ENCODE data around the gene HSPA8. TPM values are rescaled to one million over a fixed set of nuclear protein-coding genes. Genes with fewer than 3 reads are reported as not detected.

Gene HSPA8
- total and polyA plus RNA-seq, 10 of the 15 experiments (the other 5 are each of a cell fraction or from before 2014, with no cell fraction given) = 1,190 to 3,205 (median 2,045) TPM

- TF ChIP-seq HDGF (IDR thresholded peaks at IDR 0.05) (peak; percentile 94), CHD2 (IDR thresholded peaks at IDR 0.05; ENCODE audit: borderline replicate concordance, low read depth, low read length) (peak; percentile 87; the same call in 1 of the 2 replicates), GABPA (IDR thresholded peaks at IDR 0.05; ENCODE audit: low read depth) (peak; percentile 66), RELA (IDR thresholded peaks at IDR 0.05; ENCODE audit: borderline replicate concordance, partially characterized antibody) (peak; percentile 68), SREBF2 (IDR thresholded peaks at IDR 0.05; ENCODE audit: low read length) (0 out of 2 replicates have a peak, but pooled peaks have one; percentile 12), SP1 (IDR thresholded peaks at IDR 0.05; ENCODE audit: low read depth, low read length) (peak; percentile 89), IRF5 (IDR thresholded peaks at IDR 0.05; ENCODE audit: borderline replicate concordance) (peak; percentile 90), MEF2A (IDR thresholded peaks at IDR 0.05; ENCODE audit: insufficient read depth, low read depth, low read length) (0 out of 2 replicates have a peak, but pooled peaks have one; percentile 29)
Measured at GRCh38 chr11:123062158-123062891, 389 bp upstream of the HSPA8 start (continued).

DNA sequence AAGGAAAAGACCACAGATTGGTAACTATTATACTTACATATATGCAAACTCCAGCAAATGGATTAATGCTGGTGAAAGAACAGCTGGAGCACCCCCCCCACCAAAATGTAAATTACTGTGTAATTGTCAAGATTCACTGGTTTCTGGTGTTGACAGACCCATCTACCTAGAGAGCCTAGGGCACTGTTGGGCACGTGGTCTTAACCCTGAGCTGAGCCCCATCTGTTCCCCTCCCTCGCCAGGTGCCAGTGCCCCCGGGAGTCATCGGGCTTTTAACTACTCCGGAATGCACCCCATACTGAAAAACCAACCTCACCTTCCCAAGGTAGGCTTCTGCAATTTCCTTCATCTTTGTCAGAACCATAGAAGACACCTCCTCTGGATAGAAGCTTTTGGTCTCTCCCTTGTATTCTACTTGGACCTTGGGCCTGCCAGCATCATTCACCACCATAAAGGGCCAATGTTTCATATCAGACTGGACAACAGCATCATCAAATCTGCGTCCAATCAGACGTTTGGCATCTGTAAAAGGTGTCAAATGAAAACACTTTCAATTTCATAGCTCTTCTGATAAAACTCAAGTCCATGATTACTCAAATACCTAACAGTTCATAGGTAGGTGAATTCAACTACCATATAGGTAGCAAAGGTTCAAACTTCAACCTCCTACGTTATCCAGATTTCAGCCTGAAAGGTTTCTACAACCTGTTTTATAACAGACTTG, 1.5 kb downstream of the HSPA8 start:
- intact Hi-C loops (cut with micrococcal nuclease; ENCODE audit: unreplicated experiment) = loop anchor here (5.0 to 10.0 kb wide), 2 partner anchors 344 to 1768 kb away; partner anchors contain the start of gene SC5D
- Histone ChIP-seq H2AFZ (ENCODE audit: control insufficient read depth, low read depth, low read length) (no peak overlapping the region), H3K9me3 (replicated peaks; ENCODE audit: control insufficient read depth, insufficient read depth, low read length) (no peaks in the 10 kb centered on the region; the same call in 2 of the 3 replicates), H3K36me3 (ENCODE audit: control insufficient read depth in 2 of 2, insufficient read depth in 2 of 2, low read length in 1 of 2) (peaks cover 27 to 40% of the 10 kb centered on the region in 2 experiments), H3K27me3 (replicated peaks in 1 of 2; ENCODE audit: control insufficient read depth in 2 of 2, insufficient read depth in 2 of 2, low read length in 1 of 2) (no peaks in the 10 kb centered on the region), H3K27ac (ENCODE audit: control insufficient read depth, insufficient read depth) (peak overlapping the region; percentile 93), H4K20me1 (ENCODE audit: control insufficient read depth, insufficient read depth) (peaks cover 23% of the 10 kb centered on the region; the same call in 1 of the 2 replicates), H3K4me1 (ENCODE audit: control insufficient read depth, insufficient read depth, low read length) (peaks cover 10% of the 10 kb centered on the region), H3K9ac (ENCODE audit: control insufficient read depth, insufficient read depth, low read length) (peak overlapping the region; percentile 95), H3K4me2 (ENCODE audit: control insufficient read depth, insufficient read depth) (peak overlapping the region; percentile 78), H3K79me2 (ENCODE audit: control insufficient read depth, insufficient read depth, low read length) (peaks cover 73% of the 10 kb centered on the region), H3K4me3 (peak overlapping the region; percentile 94)
- RAD21 ChIA-PET (ENCODE audit: unreplicated experiment) = interaction anchor here (0.9 to 1.4 kb wide), 6 partner anchors 9 to 210 kb away, joined by 3 to 5 read pairs (median 4); no protein-coding TSS in a partner anchor
- TF ChIP-seq RAD51 (IDR thresholded peaks at IDR 0.05) (0 out of 2 replicates have a peak, but pooled peaks have one; percentile 16), POLR2A (IDR thresholded peaks at IDR 0.05; ENCODE audit: low read depth, low read length) (peak; percentile 50; the same call in 1 of the 2 replicates), TCF3 (IDR thresholded peaks at IDR 0.05; ENCODE audit: borderline replicate concordance, insufficient read depth, low read depth, low read length) (no peak), NFYB (IDR thresholded peaks at IDR 0.05; ENCODE audit: insufficient read depth, low read depth, low read length) (0 out of 2 replicates have a peak, but pooled peaks have one; percentile 17)
- no TSS peak for BruUV-seq (replicated peaks)
- FAIRE-seq = no peak
- 0% methylated on average over 8 of the region's 8 CpGs for WGBS (ENCODE audit: insufficient coverage, insufficient replicate concordance, low lambda C conversion rate, missing lambda C conversion rate)
- POLR2A ChIA-PET = interaction anchor here (1.0 to 3.8 kb wide), 3 partner anchors 10 to 180 kb away, joined by 3 to 15 read pairs (median 9); no protein-coding TSS in a partner anchor
- in situ Hi-C loops (cut with MboI) = loop anchor here (25.0 kb wide), 1 partner anchor 1598 kb away; the partner anchor contains the start of genes SORL1 and SORL1-AS1
- CTCF ChIA-PET = interaction anchor here (0.7 to 11.6 kb wide), 10 partner anchors 10 to 264 kb away, joined by 3 to 387 read pairs (median 4); no protein-coding TSS in a partner anchor
- SMC1A ChIA-PET (ENCODE audit: uncharacterized antibody, unreplicated experiment) = interaction anchor here (0.8 to 3.0 kb wide), 12 partner anchors 10 to 493 kb away, joined by 3 to 25 read pairs (median 3); no protein-coding TSS in a partner anchor
- DNase-seq (ENCODE audit: low read depth, low spot score) = no peak
- ATAC-seq = no peak

Measured in GM12878 (cell line).